Mucosa of descending colon (tissue), 3 donors: ENCODE results near the gene GHSR. TPM values are rescaled to one million over a fixed set of nuclear protein-coding genes. Genes with fewer than 3 reads are reported as not detected.

Experiments
- ATAC-seq: fragments of 200-7000 bp; cut with Tn5 transposase; one replicate; pipeline ENCODE4 v1.9.1; 2020; ENCODE audit warnings: mild to moderate bottlenecking, moderate library complexity
- DNase-seq, 3 donors: peaks; one replicate each; pipeline ENCODE4 v3.0.0-alpha.2; 2020
- H3K36me3 ChIP-seq: fragments of 200-600 bp; one replicate; pipeline ENCODE4 v1.8.0; 2021; ENCODE audit warnings: low read depth, mild to moderate bottlenecking
- H3K4me1 ChIP-seq: fragments of 200-600 bp; one replicate; pipeline ENCODE4 v1.8.0; 2021; ENCODE audit warnings: low read depth, mild to moderate bottlenecking
- H3K4me3 ChIP-seq: fragments of 200-600 bp; one replicate; pipeline ENCODE4 v1.8.0; 2021; ENCODE audit warnings: mild to moderate bottlenecking
- H3K9me3 ChIP-seq: fragments of 200-600 bp; one replicate; pipeline ENCODE4 v1.8.0; 2021; ENCODE audit warnings: mild to moderate bottlenecking
- CTCF ChIP-seq: fragments of 200-600 bp; IDR thresholded peaks from one replicate; pipeline ENCODE4 v1.8.0; 2022; ENCODE audit warnings: antibody characterized with exemption, mild to moderate bottlenecking
- intact Hi-C, 2 donors: fragments of 100-400 bp; cut with DNase I in 1 of 2; cut with micrococcal nuclease in 1 of 2; formaldehyde crosslinking; loops; one replicate each; pipeline versions ENCODE4 v1.11.0 to v1.11.1; 2022; cut with DNase I, micrococcal nuclease
- total RNA-seq, 3 donors: library from RNA; stranded (reverse); fragmentation: NEBNext Ultra II Directional in 2 of 3; extraction: Animal tissue kit (Norgen Biotek cat#: 25700) in 2 of 3; gene quantifications; one replicate each; pipeline versions ENCODE4 v1.2.1 to v1.2.4, GENCODE V29; 2021 to 2023
- donor health status: DM: no; HTN: no; CAD: no; lungs with moderate emphysema.
- donor health status: DM: no; HTN: no; CAD: no.
- donor health status: DM: no; HTN: yes; CAD: no.

GHSR gene
- total RNA-seq, 3 donors from 2014 or later = not detected

- intact Hi-C loops = no loop called here
- Histone ChIP-seq H3K4me3 (no peak overlapping the region), H3K9me3 (no peaks in the 10 kb centered on the region), H3K36me3 (no peaks in the 10 kb centered on the region), H3K4me1 (peaks cover 4% of the 10 kb centered on the region)
- no peak for TF ChIP-seq CTCF
- ATAC-seq = peak; percentile 15
- DNase-seq = no peak
Measured at GRCh38 chr3:172448661-172449465, 607 bp upstream of the GHSR start.

GRCh38 chr3:172446198-172446597 lies 2.1 kb downstream of the GHSR start:
- Histone ChIP-seq H3K36me3 (no peaks in the 10 kb centered on the region), H3K9me3 (no peaks in the 10 kb centered on the region), H3K4me1 (peaks cover 4% of the 10 kb centered on the region), H3K4me3 (no peak overlapping the region)
- no peak for TF ChIP-seq CTCF
- intact Hi-C loops = no loop called here
- DNase-seq (no peak), ATAC-seq (no peak)

GRCh38 chr3:172444821-172445220 lies 3.4 kb downstream of the GHSR start:
- H3K36me3 ChIP-seq = no peaks in the 10 kb centered on the region
- no peak for ATAC-seq
- H3K9me3 ChIP-seq = no peaks in the 10 kb centered on the region
- no peak for TF ChIP-seq CTCF
- intact Hi-C loops = no loop called here
- H3K4me1 ChIP-seq = peaks cover 4% of the 10 kb centered on the region
- DNase-seq = no peak
- no peak overlapping the region for H3K4me3 ChIP-seq

GRCh38 chr3:172442606-172443005 lies 5.7 kb downstream of the GHSR start:
- Histone ChIP-seq H3K4me1 (peaks cover 5% of the 10 kb centered on the region), H3K4me3 (no peak overlapping the region), H3K36me3 (no peaks in the 10 kb centered on the region), H3K9me3 (no peaks in the 10 kb centered on the region)
- TF ChIP-seq CTCF = no peak
- intact Hi-C loops = no loop called here
- DNase-seq = no peak
- no peak for ATAC-seq

GRCh38 chr3:172441581-172441980 lies 6.7 kb downstream of the GHSR start:
- Histone ChIP-seq H3K4me1 (peaks cover 9% of the 10 kb centered on the region), H3K9me3 (no peaks in the 10 kb centered on the region), H3K4me3 (no peak overlapping the region), H3K36me3 (no peaks in the 10 kb centered on the region)
- no peak for ATAC-seq
- no peak for DNase-seq
- intact Hi-C loops = no loop called here
- no peak for TF ChIP-seq CTCF

GRCh38 chr3:172438186-172438585 lies 10.1 kb downstream of the GHSR start:
- Histone ChIP-seq H3K9me3 (peaks cover 4% of the 10 kb centered on the region), H3K4me1 (peaks cover 9% of the 10 kb centered on the region), H3K4me3 (no peak overlapping the region), H3K36me3 (no peaks in the 10 kb centered on the region)
- intact Hi-C loops = no loop called here
- TF ChIP-seq CTCF = no peak
- ATAC-seq (no peak), DNase-seq (no peak)
